LNCaP clone FGC (cell line): ENCODE results near the gene BRK1.

Source experiments
- DNase-seq: peaks from one replicate; pipeline ENCODE4 v3.0.0-alpha.2; 2011; ENCODE audit warnings: low read depth
- H3K4me3 ChIP-seq: 2 replicates; pipeline ENCODE4 v1.5.1; 2011; ENCODE audit warnings: mild to moderate bottlenecking, low read depth, low read length, control low read depth
- TF ChIP-seq, protein P1 (sequence below): IDR thresholded peaks from 2 replicates; pipeline ENCODE4 v1.5.1; 2012; ENCODE audit warnings: mild to moderate bottlenecking; ENCODE audit not compliant: control insufficient read depth, insufficient read depth; ENCODE audit errors: extremely low read depth

BRK1 gene

DNA sequence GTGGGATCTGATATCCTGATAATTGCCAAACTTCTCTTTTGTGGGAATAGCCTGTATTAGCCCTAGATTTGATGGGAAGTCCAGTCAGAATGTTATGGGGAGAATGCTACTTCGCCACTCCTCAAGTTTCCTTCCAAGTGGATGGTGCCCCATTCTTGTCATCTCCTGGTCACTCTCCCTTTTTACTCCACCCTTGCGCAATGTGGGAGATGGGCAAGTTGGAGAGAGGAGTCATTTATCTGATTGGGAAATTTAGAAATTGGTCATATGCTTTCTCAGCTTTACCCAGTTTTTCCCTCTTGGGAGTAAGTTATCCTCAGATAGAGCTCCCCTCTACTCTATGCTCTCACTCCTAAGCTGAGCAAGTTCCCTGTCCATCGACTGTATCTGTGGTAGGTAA is 21.8 kb upstream of the BRK1 start:
- no peak for DNase-seq
- TF ChIP-seq, protein P1, sequence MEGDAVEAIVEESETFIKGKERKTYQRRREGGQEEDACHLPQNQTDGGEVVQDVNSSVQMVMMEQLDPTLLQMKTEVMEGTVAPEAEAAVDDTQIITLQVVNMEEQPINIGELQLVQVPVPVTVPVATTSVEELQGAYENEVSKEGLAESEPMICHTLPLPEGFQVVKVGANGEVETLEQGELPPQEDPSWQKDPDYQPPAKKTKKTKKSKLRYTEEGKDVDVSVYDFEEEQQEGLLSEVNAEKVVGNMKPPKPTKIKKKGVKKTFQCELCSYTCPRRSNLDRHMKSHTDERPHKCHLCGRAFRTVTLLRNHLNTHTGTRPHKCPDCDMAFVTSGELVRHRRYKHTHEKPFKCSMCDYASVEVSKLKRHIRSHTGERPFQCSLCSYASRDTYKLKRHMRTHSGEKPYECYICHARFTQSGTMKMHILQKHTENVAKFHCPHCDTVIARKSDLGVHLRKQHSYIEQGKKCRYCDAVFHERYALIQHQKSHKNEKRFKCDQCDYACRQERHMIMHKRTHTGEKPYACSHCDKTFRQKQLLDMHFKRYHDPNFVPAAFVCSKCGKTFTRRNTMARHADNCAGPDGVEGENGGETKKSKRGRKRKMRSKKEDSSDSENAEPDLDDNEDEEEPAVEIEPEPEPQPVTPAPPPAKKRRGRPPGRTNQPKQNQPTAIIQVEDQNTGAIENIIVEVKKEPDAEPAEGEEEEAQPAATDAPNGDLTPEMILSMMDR, result no peak

DNA sequence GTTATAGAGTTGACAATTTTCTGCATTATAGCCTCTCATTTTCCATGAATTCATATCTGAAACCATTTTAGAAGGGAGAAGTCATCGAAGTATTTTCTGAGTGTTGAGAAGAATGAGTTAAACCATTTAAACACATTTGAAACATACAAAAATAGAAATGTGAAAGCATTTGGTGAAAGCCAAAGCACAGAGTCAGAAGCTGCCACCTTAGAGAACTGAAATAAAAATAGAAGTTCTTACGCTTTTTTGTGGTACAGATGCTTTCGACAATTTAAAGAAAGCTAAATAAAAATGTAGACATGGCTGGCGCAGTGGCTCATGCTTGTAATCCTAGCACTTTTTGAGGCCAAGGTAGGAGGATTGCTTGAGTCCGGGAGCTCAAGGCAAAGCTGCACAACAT is 16.4 kb upstream of the BRK1 start:
- H3K4me3 ChIP-seq, result no peak overlapping the region
- TF ChIP-seq, protein P1, result no peak
- no peak for DNase-seq

More for the DNA sequence above, 21.8 kb upstream of the BRK1 start:
- H3K4me3 ChIP-seq, result no peak overlapping the region

DNA sequence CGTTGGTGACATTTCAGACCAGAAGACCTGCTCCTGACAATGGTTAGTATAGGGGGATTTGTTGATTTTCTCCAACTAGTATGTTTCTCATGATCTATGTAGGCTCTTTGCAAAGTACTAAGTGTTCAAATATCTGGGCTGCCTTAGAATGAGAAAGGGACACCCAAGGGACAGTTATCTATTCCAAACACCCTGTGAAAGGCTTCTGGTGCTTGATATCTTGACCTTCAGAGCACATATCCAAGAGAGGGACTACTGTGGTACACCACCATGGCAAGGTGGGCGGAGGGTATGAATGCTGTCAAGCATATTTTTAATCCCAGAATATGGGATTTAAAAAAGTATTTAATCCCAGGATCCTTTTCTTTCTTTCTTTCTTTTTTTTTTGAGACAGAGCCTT is 8.6 kb upstream of the BRK1 start:
- H3K4me3 ChIP-seq, result no peak overlapping the region
- TF ChIP-seq, protein P1, result no peak
- DNase-seq, result no peak

DNA sequence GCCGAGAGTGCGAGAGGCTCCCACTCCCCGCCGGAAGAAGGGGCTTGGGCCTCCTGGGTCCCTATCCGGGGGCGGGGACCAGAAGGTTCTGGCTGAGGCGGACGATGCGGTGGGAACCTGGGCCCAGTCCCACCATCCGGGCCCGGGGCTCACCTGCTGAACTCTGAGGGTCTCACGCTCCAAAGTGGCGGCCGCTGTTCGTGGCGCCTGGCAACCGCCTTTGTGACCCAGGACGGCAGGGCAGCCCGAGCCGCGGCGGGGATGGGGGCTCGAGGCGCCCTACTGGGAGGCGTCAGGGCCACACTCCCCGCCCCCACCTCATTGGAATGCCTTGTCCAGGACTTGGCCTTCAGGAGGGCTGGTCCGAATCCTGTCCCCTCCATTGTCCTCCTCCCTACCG is 7.4 kb upstream of the BRK1 start, which contains the start of gene FANCD2OS:
Gene FANCD2OS (minus strand): TSS at position 165 of the 400 bp plus-strand sequence. CDS start 3,481 bp downstream, outside the sequence.
- no peak for DNase-seq
- TF ChIP-seq, protein P1, result no peak
- H3K4me3 ChIP-seq, result no peak within 1 kb of the TSS

DNA sequence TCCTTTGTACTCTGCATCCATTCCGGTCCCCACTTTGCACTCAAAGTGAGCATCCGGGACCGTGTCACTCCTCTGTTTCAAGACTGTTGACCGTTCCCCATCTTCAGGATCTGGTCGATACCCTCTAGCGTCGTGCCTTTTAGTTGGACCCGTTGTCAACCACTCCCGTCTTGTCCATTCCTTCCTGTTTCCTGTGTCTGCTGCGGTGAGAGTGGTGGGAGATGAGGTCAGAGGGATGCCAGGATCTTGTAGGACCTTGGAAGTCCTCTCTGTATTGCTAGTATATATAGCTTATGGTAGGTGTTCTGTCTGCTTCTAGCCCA is 624 bp downstream of the BRK1 start:
- H3K4me3 ChIP-seq, result peak overlapping the region; percentile 98
- TF ChIP-seq, protein P1, result no peak
- no peak for DNase-seq

GRCh38 chr3:10116928-10117327 is 1.5 kb downstream of the BRK1 start:
- TF ChIP-seq, protein P1, result no peak
- peak overlapping the region; percentile 98 for H3K4me3 ChIP-seq
- no peak for DNase-seq

- no peak for DNase-seq
- TF ChIP-seq, protein P1, result no peak
- no peak overlapping the region for H3K4me3 ChIP-seq
These were observed 3.9 kb downstream of the BRK1 start for GRCh38 chr3:10119376-10119775.
